DOHH2 (cell line): ENCODE data around the gene HMCN2.
"Not testable (repeated sequence)": the region's sequence is repeated elsewhere in the genome, so short reads cannot be mapped to it uniquely, and the experiment has no call there.

Source experiments
- CTCF ChIP-seq: fragments of 200-600 bp; sonication (generic); IDR thresholded peaks from one replicate; pipeline ENCODE4 v1.5.1; 2014; ENCODE audit warnings: antibody characterized with exemption, mild to moderate bottlenecking, low read depth, low read length; ENCODE audit not compliant: poor library complexity, severe bottlenecking
- EZH2phosphoT487 ChIP-seq: fragments of 200-600 bp; sonication (generic); IDR thresholded peaks from 2 replicates; pipeline ENCODE4 v1.6.1; 2017; ENCODE audit warnings: borderline replicate concordance, mild to moderate bottlenecking, antibody characterized with exemption, low read length, moderate library complexity, mixed read lengths

GRCh38 chr9:130340557-130340956 lies 75.0 kb downstream of the HMCN2 start:
- not testable (repeated sequence) for TF ChIP-seq CTCF, EZH2phosphoT487
